Measurements from ENCODE around the gene ZNF275.

The ZNF275 gene

DNA sequence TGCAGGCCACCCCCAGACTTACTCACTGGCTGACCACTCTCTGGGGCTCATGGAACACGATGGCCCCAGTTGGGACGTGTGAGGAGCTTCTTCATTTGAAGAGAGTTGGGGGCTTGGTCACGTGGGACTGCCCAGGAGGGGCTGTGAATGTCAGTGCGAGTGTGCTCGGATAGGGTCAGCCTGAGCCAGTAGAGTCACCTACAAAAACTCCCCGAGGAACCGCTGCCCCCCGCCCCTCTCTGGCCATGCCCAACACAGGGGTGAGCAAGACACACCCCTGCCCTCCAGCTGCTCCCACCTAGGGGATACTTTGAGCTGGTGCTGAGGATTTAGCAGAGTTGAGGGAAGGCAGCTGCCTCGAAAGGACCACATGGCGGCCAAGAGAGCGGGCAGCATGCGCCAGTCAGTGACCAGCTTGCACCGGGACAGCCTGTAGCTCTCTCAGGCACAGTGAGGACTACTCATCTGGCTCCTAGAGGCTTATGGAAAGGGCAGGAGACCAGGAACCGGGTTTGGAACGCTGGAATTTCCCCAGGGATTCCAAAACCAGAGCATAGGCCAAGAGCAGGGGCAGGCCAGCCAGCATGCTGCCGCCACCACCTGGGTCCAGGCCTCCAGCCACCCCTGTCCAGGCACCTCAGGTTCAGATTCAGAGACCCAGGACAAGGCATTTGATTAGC lies 58.8 kb downstream of the ZNF275 start:
- Histone ChIP-seq H3K4me3 (ENCODE audit: low read length) (no peak overlapping the region), H3K4me2 (ENCODE audit: low read length) (no peak overlapping the region), H3K79me2 (ENCODE audit: control insufficient read depth, low read length) (no peaks in the 10 kb centered on the region), H4K20me1 (ENCODE audit: control insufficient read depth, insufficient read depth, low read depth, low read length) (no peaks in the 10 kb centered on the region), H3K27me3 (ENCODE audit: control insufficient read depth, low read length) (no peaks in the 10 kb centered on the region), H3F3A (ENCODE audit: control insufficient read depth, insufficient read depth) (no peaks in the 10 kb centered on the region), H3K27ac (ENCODE audit: low read depth, low read length) (no peak overlapping the region), H3K36me3 (ENCODE audit: control insufficient read depth, low read length) (no peaks in the 10 kb centered on the region), H3K9me3 (ENCODE audit: control insufficient read depth, insufficient read depth, low read length) (no peaks in the 10 kb centered on the region), H3K4me1 (ENCODE audit: control insufficient read depth, low read length) (no peaks in the 10 kb centered on the region), H3K9me2 (replicated peaks; ENCODE audit: control insufficient read depth, low read length) (no peaks in the 10 kb centered on the region)
- TF ChIP-seq CTCF (IDR thresholded peaks at IDR 0.05; ENCODE audit: low read depth, low read length, poor library complexity, severe bottlenecking) (no peak), EZH2phosphoT487 (IDR thresholded peaks at IDR 0.05; ENCODE audit: borderline replicate concordance, low read length) (no peak)

GRCh38 chrX:153394612-153395011 lies 60.7 kb downstream of the ZNF275 start:
- H3K9me2 ChIP-seq (replicated peaks; ENCODE audit: control insufficient read depth, low read length), result no peaks in the 10 kb centered on the region
- no peak overlapping the region for H3K4me2 ChIP-seq (ENCODE audit: low read length)
- no peaks in the 10 kb centered on the region for H3K36me3 ChIP-seq (ENCODE audit: control insufficient read depth, low read length)
- no peaks in the 10 kb centered on the region for H3K9me3 ChIP-seq (ENCODE audit: control insufficient read depth, insufficient read depth, low read length)
- no peak overlapping the region for H3K27ac ChIP-seq (ENCODE audit: low read depth, low read length)
- no peaks in the 10 kb centered on the region for H3K27me3 ChIP-seq (ENCODE audit: control insufficient read depth, low read length)
- no peak for TF ChIP-seq CTCF (IDR thresholded peaks at IDR 0.05; ENCODE audit: low read depth, low read length, poor library complexity, severe bottlenecking)
- no peak for TF ChIP-seq EZH2phosphoT487 (IDR thresholded peaks at IDR 0.05; ENCODE audit: borderline replicate concordance, low read length)
- H3K4me3 ChIP-seq (ENCODE audit: low read length), result no peak overlapping the region
- no peaks in the 10 kb centered on the region for H4K20me1 ChIP-seq (ENCODE audit: control insufficient read depth, insufficient read depth, low read depth, low read length)
- no peaks in the 10 kb centered on the region for H3K79me2 ChIP-seq (ENCODE audit: control insufficient read depth, low read length)
- H3K4me1 ChIP-seq (ENCODE audit: control insufficient read depth, low read length), result no peaks in the 10 kb centered on the region
- H3F3A ChIP-seq (ENCODE audit: control insufficient read depth, insufficient read depth), result no peaks in the 10 kb centered on the region

- Histone ChIP-seq H3K4me3 (ENCODE audit: low read length) (no peak overlapping the region), H3F3A (ENCODE audit: control insufficient read depth, insufficient read depth) (no peaks in the 10 kb centered on the region), H3K4me1 (ENCODE audit: control insufficient read depth, low read length) (no peaks in the 10 kb centered on the region), H4K20me1 (ENCODE audit: control insufficient read depth, insufficient read depth, low read depth, low read length) (no peaks in the 10 kb centered on the region), H3K36me3 (ENCODE audit: control insufficient read depth, low read length) (no peaks in the 10 kb centered on the region), H3K27me3 (ENCODE audit: control insufficient read depth, low read length) (no peaks in the 10 kb centered on the region), H3K79me2 (ENCODE audit: control insufficient read depth, low read length) (no peaks in the 10 kb centered on the region), H3K9me3 (ENCODE audit: control insufficient read depth, insufficient read depth, low read length) (no peaks in the 10 kb centered on the region), H3K9me2 (replicated peaks; ENCODE audit: control insufficient read depth, low read length) (no peaks in the 10 kb centered on the region), H3K27ac (ENCODE audit: low read depth, low read length) (no peak overlapping the region), H3K4me2 (ENCODE audit: low read length) (no peak overlapping the region)
- TF ChIP-seq EZH2phosphoT487 (IDR thresholded peaks at IDR 0.05; ENCODE audit: borderline replicate concordance, low read length) (no peak), CTCF (IDR thresholded peaks at IDR 0.05; ENCODE audit: low read depth, low read length, poor library complexity, severe bottlenecking) (no peak)
Measured at GRCh38 chrX:153395613-153396319, 61.8 kb downstream of the ZNF275 start.
